Airway epithelial cell (primary cell): ENCODE results near the gene PIF1. TPM values are rescaled to one million over a fixed set of nuclear protein-coding genes. Genes with fewer than 3 reads are reported as not detected.

Source experiments
- total RNA-seq: library from RNA; depleted of rRNA; stranded (reverse); fragments of >200 nt; gene quantifications from 2 replicates; pipeline ENCODE4 v1.2.3, GENCODE V29; 2015

The PIF1 gene, protein sequence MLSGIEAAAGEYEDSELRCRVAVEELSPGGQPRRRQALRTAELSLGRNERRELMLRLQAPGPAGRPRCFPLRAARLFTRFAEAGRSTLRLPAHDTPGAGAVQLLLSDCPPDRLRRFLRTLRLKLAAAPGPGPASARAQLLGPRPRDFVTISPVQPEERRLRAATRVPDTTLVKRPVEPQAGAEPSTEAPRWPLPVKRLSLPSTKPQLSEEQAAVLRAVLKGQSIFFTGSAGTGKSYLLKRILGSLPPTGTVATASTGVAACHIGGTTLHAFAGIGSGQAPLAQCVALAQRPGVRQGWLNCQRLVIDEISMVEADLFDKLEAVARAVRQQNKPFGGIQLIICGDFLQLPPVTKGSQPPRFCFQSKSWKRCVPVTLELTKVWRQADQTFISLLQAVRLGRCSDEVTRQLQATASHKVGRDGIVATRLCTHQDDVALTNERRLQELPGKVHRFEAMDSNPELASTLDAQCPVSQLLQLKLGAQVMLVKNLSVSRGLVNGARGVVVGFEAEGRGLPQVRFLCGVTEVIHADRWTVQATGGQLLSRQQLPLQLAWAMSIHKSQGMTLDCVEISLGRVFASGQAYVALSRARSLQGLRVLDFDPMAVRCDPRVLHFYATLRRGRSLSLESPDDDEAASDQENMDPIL
- 9.5 TPM in 2 replicates for total RNA-seq

DNA sequence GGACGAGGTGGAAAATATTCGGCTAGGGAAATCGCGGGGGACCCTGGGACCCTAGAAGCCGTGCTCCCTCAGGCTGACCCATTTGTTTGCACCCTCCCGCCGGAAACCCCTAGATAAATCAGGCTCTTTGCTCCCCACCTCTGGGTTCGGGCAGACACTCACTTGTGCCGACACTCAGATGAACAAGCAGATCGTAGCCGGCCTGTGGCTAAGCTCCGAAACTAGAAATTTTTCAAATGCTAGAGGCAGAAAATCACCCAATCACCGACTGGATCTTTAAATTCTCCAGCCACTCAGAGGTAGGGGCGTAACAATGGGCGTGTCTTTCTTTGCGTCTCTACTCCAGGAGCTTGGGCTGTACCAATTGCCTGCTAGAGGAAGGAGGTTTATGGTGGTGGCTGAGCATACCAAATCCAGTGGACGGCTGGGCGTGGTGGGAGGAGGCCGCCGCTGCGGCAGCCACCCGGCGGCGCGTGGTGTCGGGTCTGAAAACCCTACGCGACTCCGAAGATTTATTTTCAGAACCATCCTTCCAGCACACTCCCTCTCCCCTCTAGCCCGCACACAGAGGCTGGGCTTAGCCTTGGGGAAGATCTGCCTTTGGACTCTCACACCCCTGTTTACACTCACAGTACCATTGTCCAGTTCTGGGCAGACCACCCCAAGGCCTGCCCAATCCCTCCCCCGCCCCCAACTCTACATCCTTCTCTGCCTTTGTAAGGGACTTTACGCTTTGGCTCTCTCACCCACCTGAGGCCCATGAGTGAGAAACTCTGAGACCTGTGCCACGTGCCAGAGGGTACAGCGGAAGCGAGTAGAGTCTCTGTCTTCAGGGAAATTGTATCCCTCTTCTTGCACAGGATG is at the start of gene PIF1:
TSS of gene PIF1 (minus strand) at position 217 of the 864 bp plus-strand sequence. CDS start 1,312 bp downstream, outside the sequence.

DNA sequence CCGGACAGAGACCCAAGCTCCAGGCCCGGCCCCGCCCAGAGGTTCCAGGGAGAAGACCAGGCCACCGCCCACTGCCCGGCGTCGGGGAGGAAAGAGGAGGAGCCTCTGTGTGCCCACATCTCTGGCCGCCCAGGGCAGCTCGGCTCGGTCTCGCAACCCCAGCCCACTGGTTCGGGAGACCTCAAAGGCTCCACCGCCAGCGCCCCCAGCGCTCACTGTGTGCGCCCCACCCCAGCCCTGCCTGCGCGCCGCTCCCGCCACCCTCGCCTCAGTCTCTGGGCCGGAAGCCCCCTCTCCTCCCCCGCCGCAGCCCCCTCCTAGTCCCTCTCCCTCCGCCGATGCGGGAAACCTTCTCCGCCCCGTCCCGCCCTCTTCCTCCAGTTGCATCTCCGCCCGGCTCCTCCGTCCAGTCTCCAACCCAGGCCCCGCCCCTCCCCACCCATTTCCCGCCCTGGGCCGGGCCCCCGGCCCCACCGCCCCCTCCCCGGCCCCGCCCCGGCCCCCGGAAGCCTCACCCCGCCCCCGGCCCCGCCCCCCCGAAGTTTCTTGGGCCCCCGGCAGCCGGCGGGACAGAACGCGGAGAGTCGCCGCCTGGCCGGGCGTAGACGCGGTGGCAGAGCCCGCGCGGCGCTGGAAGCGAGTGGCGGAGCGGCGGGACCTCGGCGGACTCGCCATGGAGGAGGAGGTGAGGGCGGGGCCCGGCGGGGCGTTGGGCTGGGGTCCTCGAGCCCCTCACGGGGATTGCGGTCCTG is 16.1 kb upstream of the PIF1 start, which contains the start of gene PLEKHO2:
TSS of gene PLEKHO2 (plus strand) at position 572 of the 752 bp plus-strand sequence. CDS start at position 674, 102 bp downstream.

DNA sequence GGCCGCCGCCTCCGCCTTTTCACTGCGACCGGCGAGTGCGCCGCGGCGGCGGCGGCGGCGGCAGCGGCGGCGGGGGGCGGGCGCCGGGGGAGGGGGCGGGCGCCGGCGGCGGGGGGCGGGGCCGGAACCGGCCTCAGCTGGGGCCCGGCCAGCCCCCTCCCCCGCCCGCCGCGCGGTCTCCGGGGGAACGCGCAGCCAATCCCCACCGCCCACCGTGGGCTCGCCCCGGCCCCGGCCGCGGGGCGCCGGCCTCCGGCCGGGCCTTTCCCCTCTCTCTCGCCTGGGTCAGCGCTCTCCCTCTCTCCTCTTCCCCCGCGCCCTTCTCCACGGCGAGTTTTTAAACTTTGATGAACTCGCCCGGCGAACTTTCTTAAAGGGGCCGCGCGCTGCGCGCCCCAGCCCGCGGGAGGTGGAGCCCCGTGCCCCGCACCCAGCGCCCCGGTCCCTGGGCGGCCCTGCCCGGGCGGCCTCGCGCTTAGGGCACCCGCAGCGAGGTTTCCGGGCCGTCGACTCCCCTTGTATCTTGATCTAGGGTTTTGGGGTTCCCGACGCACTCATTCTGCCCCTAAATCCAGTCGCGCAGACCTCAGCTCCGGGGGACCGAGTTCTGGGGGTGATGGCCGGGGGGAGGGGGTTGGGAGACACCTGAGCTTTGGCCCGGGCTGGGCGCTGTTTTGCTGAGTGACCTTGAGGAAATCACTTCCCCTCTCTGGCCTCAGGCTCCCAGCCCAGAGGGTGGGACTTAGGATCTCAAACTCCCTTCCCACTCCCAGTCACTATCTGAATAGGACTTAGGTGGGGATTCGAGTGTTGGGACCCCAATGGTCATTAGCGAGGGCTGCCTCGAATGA is 49.7 kb downstream of the PIF1 start, which contains the start of gene RBPMS2:
TSS of gene RBPMS2 (minus strand) at position 39 of the 851 bp plus-strand sequence. CDS start 270 bp downstream, outside the sequence.

Other genes starting within 250 kb of the PIF1 start
- gene RBPMS2, start 50.1 kb downstream of the PIF1 start, total RNA-seq = not detected in 2 replicates
- 3.3 and 6.1 TPM in 2 replicates for gene PLEKHO2, start 16.3 kb upstream of the PIF1 start, total RNA-seq
- gene ANKDD1A, start 86.3 kb upstream of the PIF1 start, total RNA-seq = 1.4 and 1.6 TPM in 2 replicates
- 73.0 and 91.5 TPM in 2 replicates for gene SPG21, start 164.3 kb upstream of the PIF1 start, total RNA-seq
- 22.5 and 35.4 TPM in 2 replicates for gene MTFMT, start 204.0 kb upstream of the PIF1 start, total RNA-seq
- gene SLC51B, start 219.7 kb upstream of the PIF1 start, total RNA-seq = not detected in 2 replicates
- not detected in 2 replicates for gene RASL12, start 242.3 kb upstream of the PIF1 start, total RNA-seq